ENCODE data around the gene TMEM154. TPM values are rescaled to one million over a fixed set of nuclear protein-coding genes. Genes with fewer than 3 reads are reported as not detected.

Gene TMEM154
- polyA plus RNA-seq, 1 of the 3 experiments (the other 2 are of a cell fraction), result 0.58 TPM

DNA sequence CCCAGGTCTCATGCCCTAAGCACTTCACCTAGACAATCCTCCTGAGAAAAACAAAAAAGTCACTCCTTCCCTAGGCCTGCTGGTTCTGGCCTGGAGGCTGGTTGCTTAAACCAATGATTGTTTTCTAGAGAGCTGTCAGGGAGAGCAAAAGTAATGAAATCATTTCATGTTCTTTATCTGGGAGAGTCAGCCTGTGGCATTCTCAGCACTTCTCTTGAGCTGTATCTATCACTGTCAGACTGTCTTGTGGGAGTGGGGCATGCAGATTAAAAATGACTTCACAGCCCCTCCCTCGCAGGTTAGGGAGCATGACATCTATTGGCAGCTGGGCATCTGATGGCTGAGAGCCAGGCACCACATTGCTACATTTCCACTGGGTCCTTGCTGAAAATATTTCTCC, 20.4 kb upstream of the TMEM154 start:
- peaks cover 0 to 4% of the 10 kb centered on the region in 2 experiments; a peak in 1 of 4 replicates for H3K4me1 ChIP-seq (ENCODE audit: control insufficient read depth in 1 of 2, insufficient read depth in 2 of 2, low read depth in 1 of 2, low read length in 1 of 2)
- no peak overlapping the region for H2AFZ ChIP-seq (ENCODE audit: low read depth)
- H3K4me2 ChIP-seq, result no peak overlapping the region
- H3K79me2 ChIP-seq (ENCODE audit: insufficient read depth), result no peaks in the 10 kb centered on the region
- no peaks in the 10 kb centered on the region for H3K9me3 ChIP-seq
- no peaks in the 10 kb centered on the region for H3K9me2 ChIP-seq
- 83% methylated on average over 1 of the region's 1 CpG for WGBS (ENCODE audit: low lambda C conversion rate)
- ChIA-PET CTCF (interaction anchor here (0.6 to 1.9 kb wide), 2 partner anchors 60 to 78 kb away, joined by 3 to 5 read pairs; no protein-coding TSS in a partner anchor), POLR2A (no interaction called here)
- H3K36me3 ChIP-seq (replicated peaks in 1 of 2; ENCODE audit: control insufficient read depth in 1 of 2, insufficient read depth in 2 of 2, low read length in 1 of 2), result no peaks in the 10 kb centered on the region
- no peak overlapping the region for H3K9ac ChIP-seq
- no peaks in the 10 kb centered on the region for H3K27me3 ChIP-seq (ENCODE audit: insufficient read depth)
- no peak overlapping the region for H3K4me3 ChIP-seq (ENCODE audit: low read depth in 2 of 2, low read length in 1 of 2)
- no peak for TF ChIP-seq TCF12 (IDR thresholded peaks at IDR 0.05)
- TF ChIP-seq EZH2phosphoT487 (IDR thresholded peaks at IDR 0.05; ENCODE audit: borderline replicate concordance, low read depth), result no peak
- no peak for TF ChIP-seq TAF1 (IDR thresholded peaks at IDR 0.05; ENCODE audit: borderline replicate concordance, low read depth, low read length)
- no peak for TF ChIP-seq RCOR1 (IDR thresholded peaks at IDR 0.05; ENCODE audit: low read length)
- TF ChIP-seq, protein P1, sequence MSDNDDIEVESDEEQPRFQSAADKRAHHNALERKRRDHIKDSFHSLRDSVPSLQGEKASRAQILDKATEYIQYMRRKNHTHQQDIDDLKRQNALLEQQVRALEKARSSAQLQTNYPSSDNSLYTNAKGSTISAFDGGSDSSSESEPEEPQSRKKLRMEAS (IDR thresholded peaks at IDR 0.05; ENCODE audit: low read depth), result no peak
- TF ChIP-seq, protein P2, sequence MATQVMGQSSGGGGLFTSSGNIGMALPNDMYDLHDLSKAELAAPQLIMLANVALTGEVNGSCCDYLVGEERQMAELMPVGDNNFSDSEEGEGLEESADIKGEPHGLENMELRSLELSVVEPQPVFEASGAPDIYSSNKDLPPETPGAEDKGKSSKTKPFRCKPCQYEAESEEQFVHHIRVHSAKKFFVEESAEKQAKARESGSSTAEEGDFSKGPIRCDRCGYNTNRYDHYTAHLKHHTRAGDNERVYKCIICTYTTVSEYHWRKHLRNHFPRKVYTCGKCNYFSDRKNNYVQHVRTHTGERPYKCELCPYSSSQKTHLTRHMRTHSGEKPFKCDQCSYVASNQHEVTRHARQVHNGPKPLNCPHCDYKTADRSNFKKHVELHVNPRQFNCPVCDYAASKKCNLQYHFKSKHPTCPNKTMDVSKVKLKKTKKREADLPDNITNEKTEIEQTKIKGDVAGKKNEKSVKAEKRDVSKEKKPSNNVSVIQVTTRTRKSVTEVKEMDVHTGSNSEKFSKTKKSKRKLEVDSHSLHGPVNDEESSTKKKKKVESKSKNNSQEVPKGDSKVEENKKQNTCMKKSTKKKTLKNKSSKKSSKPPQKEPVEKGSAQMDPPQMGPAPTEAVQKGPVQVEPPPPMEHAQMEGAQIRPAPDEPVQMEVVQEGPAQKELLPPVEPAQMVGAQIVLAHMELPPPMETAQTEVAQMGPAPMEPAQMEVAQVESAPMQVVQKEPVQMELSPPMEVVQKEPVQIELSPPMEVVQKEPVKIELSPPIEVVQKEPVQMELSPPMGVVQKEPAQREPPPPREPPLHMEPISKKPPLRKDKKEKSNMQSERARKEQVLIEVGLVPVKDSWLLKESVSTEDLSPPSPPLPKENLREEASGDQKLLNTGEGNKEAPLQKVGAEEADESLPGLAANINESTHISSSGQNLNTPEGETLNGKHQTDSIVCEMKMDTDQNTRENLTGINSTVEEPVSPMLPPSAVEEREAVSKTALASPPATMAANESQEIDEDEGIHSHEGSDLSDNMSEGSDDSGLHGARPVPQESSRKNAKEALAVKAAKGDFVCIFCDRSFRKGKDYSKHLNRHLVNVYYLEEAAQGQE (IDR thresholded peaks at IDR 0.05; ENCODE audit: low read depth, low read length), result no peak
- TF ChIP-seq SIN3A (IDR thresholded peaks at IDR 0.05; ENCODE audit: borderline replicate concordance, low read depth, low read length), result no peak
- TF ChIP-seq RAD21 (IDR thresholded peaks at IDR 0.05; ENCODE audit: low read length), result no peak
- TF ChIP-seq NRF1 (IDR thresholded peaks at IDR 0.05; ENCODE audit: low read depth, low read length), result no peak
- H3F3A ChIP-seq (replicated peaks; ENCODE audit: insufficient read depth), result no peaks in the 10 kb centered on the region
- no peak overlapping the region for H3K27ac ChIP-seq (ENCODE audit: low read depth in 2 of 2, low read length in 1 of 2)
- no peak for DNase-seq
- no peaks in the 10 kb centered on the region for H4K20me1 ChIP-seq (ENCODE audit: insufficient read depth)

DNA sequence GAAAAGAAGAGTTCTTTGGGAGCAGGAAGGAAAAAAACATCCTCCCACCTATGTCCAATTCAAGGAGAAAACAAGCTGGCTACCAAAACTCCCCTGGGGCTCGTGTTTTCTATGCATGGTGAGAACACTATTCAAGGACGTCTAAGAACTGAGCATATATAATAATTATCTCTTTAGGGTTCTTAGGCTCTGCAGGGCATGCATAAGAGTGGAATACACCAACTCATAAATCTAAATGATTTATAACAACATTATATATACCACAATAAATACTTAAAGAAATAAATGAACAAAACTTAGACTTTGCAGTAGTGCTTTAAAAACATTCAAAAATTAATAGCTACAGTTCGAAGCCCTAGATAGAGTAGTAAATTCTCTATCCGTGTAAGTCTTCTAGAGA, 19.5 kb upstream of the TMEM154 start:
- Histone ChIP-seq H2AFZ (ENCODE audit: low read depth) (no peak overlapping the region), H3K9ac (no peak overlapping the region), H3K27ac (ENCODE audit: low read depth in 2 of 2, low read length in 1 of 2) (no peak overlapping the region), H3K79me2 (ENCODE audit: insufficient read depth) (no peaks in the 10 kb centered on the region), H3K4me2 (no peak overlapping the region), H4K20me1 (ENCODE audit: insufficient read depth) (no peaks in the 10 kb centered on the region), H3K9me3 (no peaks in the 10 kb centered on the region), H3K4me1 (ENCODE audit: control insufficient read depth in 1 of 2, insufficient read depth in 2 of 2, low read depth in 1 of 2, low read length in 1 of 2) (peaks cover 0 to 4% of the 10 kb centered on the region in 2 experiments; a peak in 1 of 4 replicates), H3K9me2 (no peaks in the 10 kb centered on the region), H3F3A (replicated peaks; ENCODE audit: insufficient read depth) (no peaks in the 10 kb centered on the region), H3K36me3 (replicated peaks in 1 of 2; ENCODE audit: control insufficient read depth in 1 of 2, insufficient read depth in 2 of 2, low read length in 1 of 2) (no peaks in the 10 kb centered on the region), H3K27me3 (ENCODE audit: insufficient read depth) (no peaks in the 10 kb centered on the region), H3K4me3 (ENCODE audit: low read depth in 2 of 2, low read length in 1 of 2) (no peak overlapping the region)
- ChIA-PET POLR2A (no interaction called here), CTCF (interaction anchor here (0.6 to 1.9 kb wide), 2 partner anchors 59 to 79 kb away, joined by 3 to 5 read pairs; no protein-coding TSS in a partner anchor)
- TF ChIP-seq, protein P2 (IDR thresholded peaks at IDR 0.05; ENCODE audit: low read depth, low read length), result no peak
- 66% methylated on average over 4 of the region's 4 CpGs for WGBS (ENCODE audit: low lambda C conversion rate)
- no peak for DNase-seq
